Parathyroid adenoma (tissue), 2 donors: ENCODE data around the gene PROKR2.

ENCODE experiments used
- H2AFZ ChIP-seq: fragments of 300-600 bp; sonication (generic); one replicate; pipeline ENCODE4 v1.7.0; 2017; ENCODE audit warnings: antibody characterized with exemption, mild to moderate bottlenecking
- H3K27ac ChIP-seq: fragments of 300-600 bp; sonication (generic); one replicate; pipeline ENCODE4 v1.7.0; 2017
- H3K27me3 ChIP-seq: fragments of 300-600 bp; sonication (generic); one replicate; pipeline ENCODE4 v1.7.0; 2017; ENCODE audit warnings: low read length; ENCODE audit not compliant: control insufficient read depth, insufficient read depth
- H3K36me3 ChIP-seq: fragments of 300-600 bp; sonication (generic); one replicate; pipeline ENCODE4 v1.7.0; 2017; ENCODE audit warnings: low read length; ENCODE audit not compliant: control insufficient read depth, insufficient read depth
- H3K4me1 ChIP-seq: fragments of 300-600 bp; sonication (generic); one replicate; pipeline ENCODE4 v1.7.0; 2017; ENCODE audit warnings: control low read depth
- H3K4me2 ChIP-seq: fragments of 300-600 bp; sonication (generic); one replicate; pipeline ENCODE4 v1.7.0; 2017; ENCODE audit warnings: low read length
- H3K4me3 ChIP-seq: fragments of 300-600 bp; sonication (generic); one replicate; pipeline ENCODE4 v1.7.0; 2017; ENCODE audit warnings: low read depth, low read length
- H3K79me2 ChIP-seq: fragments of 300-600 bp; sonication (generic); one replicate; pipeline ENCODE4 v1.7.0; 2017; ENCODE audit warnings: control low read depth
- H3K9ac ChIP-seq: fragments of 300-600 bp; sonication (generic); one replicate; pipeline ENCODE4 v1.7.0; 2017; ENCODE audit warnings: mild to moderate bottlenecking
- H3K9me3 ChIP-seq: fragments of 300-600 bp; sonication (generic); one replicate; pipeline ENCODE4 v1.7.0; 2017; ENCODE audit warnings: low read length; ENCODE audit not compliant: control insufficient read depth
- CTCF ChIP-seq: fragments of 300-600 bp; sonication (generic); IDR thresholded peaks from one replicate; pipeline ENCODE4 v1.7.0; 2017; ENCODE audit warnings: antibody characterized with exemption, mild to moderate bottlenecking
- donor health status: primary hyperparathyroidism.

Gene PROKR2

GRCh38 chr20:5349448-5349847, 32.7 kb upstream of the PROKR2 start:
- Histone ChIP-seq H3K27me3 (no peaks in the 10 kb centered on the region), H3K4me1 (no peaks in the 10 kb centered on the region), H2AFZ (no peak overlapping the region), H3K27ac (no peak overlapping the region), H3K9me3 (no peaks in the 10 kb centered on the region), H3K9ac (no peak overlapping the region), H3K4me3 (no peak overlapping the region), H3K4me2 (no peak overlapping the region), H3K36me3 (no peaks in the 10 kb centered on the region), H3K79me2 (no peaks in the 10 kb centered on the region)
- no peak for TF ChIP-seq CTCF

- no peaks in the 10 kb centered on the region for H3K27me3 ChIP-seq
- H3K9ac ChIP-seq: no peak overlapping the region
- H2AFZ ChIP-seq: no peak overlapping the region
- no peak overlapping the region for H3K4me2 ChIP-seq
- H3K27ac ChIP-seq: no peak overlapping the region
- TF ChIP-seq CTCF: no peak
- no peaks in the 10 kb centered on the region for H3K4me1 ChIP-seq
- H3K4me3 ChIP-seq: no peak overlapping the region
- no peaks in the 10 kb centered on the region for H3K9me3 ChIP-seq
- H3K79me2 ChIP-seq: no peaks in the 10 kb centered on the region
- H3K36me3 ChIP-seq: no peaks in the 10 kb centered on the region
These were observed 25.3 kb upstream of the PROKR2 start for GRCh38 chr20:5342021-5342420.

GRCh38 chr20:5331340-5331739, 14.6 kb upstream of the PROKR2 start:
- no peak for TF ChIP-seq CTCF
- H3K4me3 ChIP-seq: no peak overlapping the region
- no peaks in the 10 kb centered on the region for H3K4me1 ChIP-seq
- H3K79me2 ChIP-seq: no peaks in the 10 kb centered on the region
- no peak overlapping the region for H3K9ac ChIP-seq
- H3K27me3 ChIP-seq: no peaks in the 10 kb centered on the region
- H2AFZ ChIP-seq: no peak overlapping the region
- no peaks in the 10 kb centered on the region for H3K9me3 ChIP-seq
- H3K4me2 ChIP-seq: no peak overlapping the region
- H3K27ac ChIP-seq: no peak overlapping the region
- no peaks in the 10 kb centered on the region for H3K36me3 ChIP-seq

GRCh38 chr20:5328268-5328667, 11.5 kb upstream of the PROKR2 start:
- Histone ChIP-seq H3K4me2 (no peak overlapping the region), H3K36me3 (no peaks in the 10 kb centered on the region), H3K79me2 (no peaks in the 10 kb centered on the region), H3K4me3 (no peak overlapping the region), H3K9ac (no peak overlapping the region), H3K27me3 (no peaks in the 10 kb centered on the region), H3K9me3 (no peaks in the 10 kb centered on the region), H3K27ac (no peak overlapping the region), H2AFZ (no peak overlapping the region), H3K4me1 (no peaks in the 10 kb centered on the region)
- no peak for TF ChIP-seq CTCF

- H3K27ac ChIP-seq: no peak overlapping the region
- H3K4me3 ChIP-seq: no peak overlapping the region
- TF ChIP-seq CTCF: no peak
- no peaks in the 10 kb centered on the region for H3K79me2 ChIP-seq
- H3K4me2 ChIP-seq: no peak overlapping the region
- H3K4me1 ChIP-seq: no peaks in the 10 kb centered on the region
- no peaks in the 10 kb centered on the region for H3K27me3 ChIP-seq
- no peak overlapping the region for H3K9ac ChIP-seq
- H3K9me3 ChIP-seq: no peaks in the 10 kb centered on the region
- no peaks in the 10 kb centered on the region for H3K36me3 ChIP-seq
- no peak overlapping the region for H2AFZ ChIP-seq
These were observed 10.6 kb upstream of the PROKR2 start for GRCh38 chr20:5327356-5327755.
